Hepatocyte (in vitro differentiated cells): ENCODE data around the gene DSCAM. TPM values are rescaled to one million over a fixed set of nuclear protein-coding genes. Genes with fewer than 3 reads are reported as not detected.

Source experiments
- DNase-seq: peaks from one replicate; pipeline ENCODE4 v3.0.0-alpha.2; 2016; ENCODE audit warnings: low spot score
- H2AFZ ChIP-seq: fragments of 200-600 bp; sonication (generic); 2 replicates; pipeline ENCODE4 v1.6.0; 2016; ENCODE audit warnings: antibody characterized with exemption, mild to moderate bottlenecking
- H3K27ac ChIP-seq: fragments of 200-600 bp; sonication (generic); 2 replicates; pipeline ENCODE4 v1.5.1; 2016; ENCODE audit warnings: mild to moderate bottlenecking
- H3K27me3 ChIP-seq: fragments of 200-600 bp; sonication (generic); 2 replicates; pipeline ENCODE4 v1.6.1; 2016
- H3K36me3 ChIP-seq: fragments of 200-600 bp; sonication (generic); replicated peaks from 2 replicates; pipeline ENCODE4 v1.5.1; 2016; ENCODE audit warnings: low read depth; ENCODE audit not compliant: insufficient read depth
- H3K4me1 ChIP-seq: fragments of 200-600 bp; sonication (generic); 2 replicates; pipeline ENCODE4 v1.5.1; 2016; ENCODE audit warnings: mild to moderate bottlenecking, moderate library complexity; ENCODE audit not compliant: insufficient read depth
- H3K4me2 ChIP-seq: fragments of 200-600 bp; sonication (generic); 2 replicates; pipeline ENCODE4 v1.6.0; 2016
- H3K4me3 ChIP-seq: fragments of 200-600 bp; sonication (generic); 2 replicates; pipeline ENCODE4 v1.5.1; 2016; ENCODE audit warnings: mild to moderate bottlenecking
- H3K79me2 ChIP-seq: fragments of 200-600 bp; sonication (generic); 2 replicates; pipeline ENCODE4 v1.6.0; 2017; ENCODE audit warnings: mild to moderate bottlenecking
- H3K9me2 ChIP-seq: fragments of 200-600 bp; sonication (generic); replicated peaks from 2 replicates; pipeline ENCODE4 v1.6.0; 2017; ENCODE audit warnings: mild to moderate bottlenecking; ENCODE audit not compliant: insufficient read depth
- H3K9me3 ChIP-seq: fragments of 200-600 bp; sonication (generic); 2 replicates; pipeline ENCODE4 v1.5.1; 2016; ENCODE audit warnings: low read depth, mild to moderate bottlenecking
- H4K20me1 ChIP-seq: fragments of 200-600 bp; sonication (generic); 2 replicates; pipeline ENCODE4 v1.6.0; 2016; ENCODE audit warnings: mild to moderate bottlenecking; ENCODE audit not compliant: insufficient read depth, poor library complexity, severe bottlenecking
- CTCF ChIP-seq: fragments of 200-600 bp; sonication (generic); IDR thresholded peaks from 2 replicates; pipeline ENCODE4 v1.5.1; 2016; ENCODE audit warnings: antibody characterized with exemption, mild to moderate bottlenecking; ENCODE audit not compliant: poor library complexity
- EZH2 ChIP-seq: fragments of 200-600 bp; sonication (generic); IDR thresholded peaks from 2 replicates; pipeline ENCODE4 v1.6.1; 2016; ENCODE audit warnings: antibody characterized with exemption, mild to moderate bottlenecking, borderline replicate concordance
- EZH2phosphoT487 ChIP-seq: fragments of 200-600 bp; sonication (generic); IDR thresholded peaks from one replicate; pipeline ENCODE4 v1.6.1; 2018; ENCODE audit warnings: antibody characterized with exemption, mild to moderate bottlenecking, low read depth, moderate library complexity; ENCODE audit not compliant: unreplicated experiment, severe bottlenecking
- WGBS: methylation state at CpG from one replicate; pipeline ENCODE4 v1.1.6; 2016; ENCODE audit warnings: low lambda C conversion rate; ENCODE audit errors: missing lambda C conversion rate; 5-methylcytosine and 5-hydroxymethylcytosine counted together
- polyA plus RNA-seq: library from polyadenylated mRNA; unstranded; fragments of >200 nt; fragmentation: Nextera tagmentation; extraction: Ambion mirVana; gene quantifications from 2 replicates; pipeline ENCODE4 v1.2.1, GENCODE V29; 2016
- total RNA-seq: library from RNA; depleted of rRNA; stranded (reverse); fragments of >200 nt; gene quantifications from 2 replicates; pipeline ENCODE4 v1.2.3, GENCODE V29; 2014

The DSCAM gene
- total and polyA plus RNA-seq, 2 experiments from 2014 or later = 0.33 TPM; not detected in 1

- H3K4me2 ChIP-seq = no peak overlapping the region
- 96% methylated on average over 15 of the region's 15 CpGs for WGBS
- H2AFZ ChIP-seq = no peak overlapping the region
- TF ChIP-seq EZH2 = no peak
- TF ChIP-seq CTCF = no peak
- no peak for TF ChIP-seq EZH2phosphoT487
- no peaks in the 10 kb centered on the region for H3K79me2 ChIP-seq
- no peaks in the 10 kb centered on the region for H3K27me3 ChIP-seq
- H3K36me3 ChIP-seq = no peaks in the 10 kb centered on the region
- no peaks in the 10 kb centered on the region for H4K20me1 ChIP-seq
- H3K9me3 ChIP-seq = no peaks in the 10 kb centered on the region
- DNase-seq = no peak
- no peaks in the 10 kb centered on the region for H3K4me1 ChIP-seq
- no peak overlapping the region for H3K27ac ChIP-seq
- no peak overlapping the region for H3K4me3 ChIP-seq
- H3K9me2 ChIP-seq = no peaks in the 10 kb centered on the region
These were observed 372.4 kb downstream of the DSCAM start for GRCh38 chr21:40474513-40474912.

- Histone ChIP-seq H4K20me1 (no peaks in the 10 kb centered on the region), H3K9me2 (no peaks in the 10 kb centered on the region), H3K4me3 (no peak overlapping the region), H3K79me2 (no peaks in the 10 kb centered on the region), H3K4me2 (no peak overlapping the region), H2AFZ (no peak overlapping the region), H3K4me1 (no peaks in the 10 kb centered on the region), H3K27me3 (peaks cover 3% of the 10 kb centered on the region), H3K27ac (no peak overlapping the region), H3K36me3 (no peaks in the 10 kb centered on the region), H3K9me3 (no peaks in the 10 kb centered on the region)
- WGBS = 68% methylated on average over 4 of the region's 4 CpGs
- DNase-seq = no peak
- TF ChIP-seq CTCF = no peak
- TF ChIP-seq EZH2 = no peak
- no peak for TF ChIP-seq EZH2phosphoT487
These were observed 374.9 kb downstream of the DSCAM start for GRCh38 chr21:40472013-40472412.

- Histone ChIP-seq H3K4me2 (no peak overlapping the region), H3K27ac (no peak overlapping the region), H3K4me1 (no peaks in the 10 kb centered on the region), H3K9me3 (no peaks in the 10 kb centered on the region), H4K20me1 (no peaks in the 10 kb centered on the region), H3K36me3 (no peaks in the 10 kb centered on the region), H2AFZ (no peak overlapping the region), H3K27me3 (peaks cover 3% of the 10 kb centered on the region), H3K9me2 (no peaks in the 10 kb centered on the region), H3K4me3 (no peak overlapping the region), H3K79me2 (no peaks in the 10 kb centered on the region)
- TF ChIP-seq EZH2 (no peak), EZH2phosphoT487 (no peak), CTCF (no peak)
- WGBS = 68% methylated on average over 2 of the region's 2 CpGs
- DNase-seq = no peak
These were observed 375.9 kb downstream of the DSCAM start for GRCh38 chr21:40471103-40471502.

GRCh38 chr21:40466893-40467483 is 380.0 kb downstream of the DSCAM start:
- 58% methylated on average over 1 of the region's 1 CpG for WGBS
- Histone ChIP-seq H3K27ac (no peak overlapping the region), H3K4me3 (no peak overlapping the region), H4K20me1 (no peaks in the 10 kb centered on the region), H3K4me2 (no peak overlapping the region), H3K27me3 (peaks cover 3% of the 10 kb centered on the region), H3K36me3 (no peaks in the 10 kb centered on the region), H3K9me3 (no peaks in the 10 kb centered on the region), H2AFZ (no peak overlapping the region), H3K4me1 (no peaks in the 10 kb centered on the region), H3K9me2 (no peaks in the 10 kb centered on the region), H3K79me2 (no peaks in the 10 kb centered on the region)
- DNase-seq = peak; percentile 62
- TF ChIP-seq CTCF (peak; percentile 76), EZH2 (no peak), EZH2phosphoT487 (no peak)
